HEK293T (cell line): ENCODE measurements around the gene TIMM44.

Experiments used
- ARNT ChIP-seq: fragments of 450-650 bp; IDR thresholded peaks from 2 replicates; pipeline ENCODE4 v1.6.1; 2017; ENCODE audit warnings: mild to moderate bottlenecking
- BHLHE40 ChIP-seq: fragments of 450-650 bp; IDR thresholded peaks from 2 replicates; pipeline ENCODE4 v1.6.1; 2016; ENCODE audit warnings: mild to moderate bottlenecking, moderate library complexity, borderline replicate concordance
- HDGF ChIP-seq: fragments of 450-650 bp; IDR thresholded peaks from 2 replicates; pipeline ENCODE4 v1.6.1; 2017; ENCODE audit warnings: antibody characterized with exemption, borderline replicate concordance
- LEF1 ChIP-seq: fragments of 450-650 bp; IDR thresholded peaks from 2 replicates; pipeline ENCODE4 v1.6.1; 2017; ENCODE audit warnings: mild to moderate bottlenecking, borderline replicate concordance
- SP1 ChIP-seq: fragments of 450-650 bp; IDR thresholded peaks from 2 replicates; pipeline ENCODE4 v1.6.1; 2017
- ZNF384 ChIP-seq: fragments of 450-650 bp; IDR thresholded peaks from 2 replicates; pipeline ENCODE4 v1.6.1; 2016

DNA sequence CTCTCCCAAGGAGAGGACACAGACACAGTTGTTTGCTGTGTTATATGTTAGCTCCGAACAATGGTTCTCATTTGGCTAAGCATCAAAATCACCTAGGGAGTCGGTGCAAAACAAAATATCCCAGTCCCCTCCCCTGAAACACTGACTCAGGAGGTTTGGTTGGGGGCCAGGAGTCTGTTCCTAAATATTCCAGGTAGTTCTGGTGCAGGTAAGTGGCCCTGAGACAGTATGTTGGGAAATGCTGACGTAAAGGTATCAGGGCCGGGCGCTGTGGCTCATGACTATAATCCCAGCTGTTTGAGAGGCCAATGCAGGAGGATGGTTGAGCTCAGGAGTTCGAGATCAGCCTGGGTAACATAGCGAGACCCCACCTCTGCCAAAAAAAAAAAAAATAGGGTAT lies 42.1 kb downstream of the TIMM44 start:
- TF ChIP-seq BHLHE40 (no peak), SP1 (no peak), ZNF384 (no peak), HDGF (no peak), ARNT (no peak), LEF1 (no peak)
